ENCODE measurements around the gene ITGBL1. TPM values are rescaled to one million over a fixed set of nuclear protein-coding genes. Genes with fewer than 3 reads are reported as not detected.

Gene ITGBL1
- total RNA-seq, 3 donors from 2014 or later: 0.06 to 2.3 (median 1.1) TPM

DNA sequence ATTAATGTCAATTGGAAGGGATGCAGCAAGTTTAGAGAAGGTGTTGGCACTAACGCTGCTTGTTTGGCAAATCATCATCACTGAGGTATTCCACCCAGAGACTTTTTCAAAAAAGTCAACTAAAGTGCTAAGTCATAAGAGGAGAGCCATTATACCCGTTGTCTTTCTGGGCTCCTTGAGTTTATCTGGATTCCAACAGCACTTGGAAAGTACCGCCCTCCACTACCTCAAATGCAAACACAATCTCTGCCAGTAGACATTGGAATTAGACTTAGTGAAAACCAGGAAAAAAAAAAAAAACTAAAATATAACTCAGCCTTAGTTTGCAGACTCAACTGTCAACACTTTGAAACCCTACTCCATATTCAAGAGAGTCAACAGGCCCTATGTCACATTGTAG lies 266.0 kb downstream of the ITGBL1 start:
- intact Hi-C loops (cut with DNase I, micrococcal nuclease): no loop called here
- H3K4me3 ChIP-seq: no peak overlapping the region
- no peak for TF ChIP-seq CTCF (IDR thresholded peaks at IDR 0.05)
- H3K4me1 ChIP-seq (ENCODE audit: low read depth): no peaks in the 10 kb centered on the region
- H3K9me3 ChIP-seq: no peaks in the 10 kb centered on the region
- no peak for ATAC-seq
- H3K36me3 ChIP-seq (ENCODE audit: low read depth): no peaks in the 10 kb centered on the region
- DNase-seq: no peak

DNA sequence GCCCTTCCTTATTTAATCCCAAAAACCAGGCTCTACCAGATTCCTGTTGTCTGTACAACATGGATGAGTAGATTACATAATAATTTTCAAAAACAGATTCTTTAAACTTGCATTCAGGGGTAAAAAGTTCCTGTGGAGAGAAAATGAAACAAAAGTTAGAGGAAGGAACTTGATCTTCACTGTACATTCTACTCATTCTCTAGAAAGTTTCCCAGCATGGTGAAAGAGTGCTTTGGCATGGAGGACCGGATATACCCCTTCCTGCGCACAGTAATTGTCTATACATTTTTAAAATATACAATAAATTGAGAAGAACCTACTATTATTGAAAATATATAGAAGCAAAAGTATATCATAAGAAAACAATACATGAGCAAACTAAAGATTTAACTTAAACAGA lies 274.2 kb downstream of the ITGBL1 start:
- DNase-seq: no peak
- intact Hi-C loops (cut with DNase I, micrococcal nuclease): no loop called here
- H3K4me3 ChIP-seq: no peak overlapping the region
- no peaks in the 10 kb centered on the region for H3K9me3 ChIP-seq
- no peak for ATAC-seq
- H3K4me1 ChIP-seq (ENCODE audit: low read depth): no peaks in the 10 kb centered on the region
- no peaks in the 10 kb centered on the region for H3K36me3 ChIP-seq (ENCODE audit: low read depth)
- no peak for TF ChIP-seq CTCF (IDR thresholded peaks at IDR 0.05)

GRCh38 chr13:101727118-101727517 lies 274.6 kb downstream of the ITGBL1 start:
- TF ChIP-seq CTCF (IDR thresholded peaks at IDR 0.05): no peak
- ATAC-seq: no peak
- Histone ChIP-seq H3K4me3 (no peak overlapping the region), H3K4me1 (ENCODE audit: low read depth) (no peaks in the 10 kb centered on the region), H3K36me3 (ENCODE audit: low read depth) (no peaks in the 10 kb centered on the region), H3K9me3 (no peaks in the 10 kb centered on the region)
- intact Hi-C loops (cut with DNase I, micrococcal nuclease): no loop called here
- no peak for DNase-seq

DNA sequence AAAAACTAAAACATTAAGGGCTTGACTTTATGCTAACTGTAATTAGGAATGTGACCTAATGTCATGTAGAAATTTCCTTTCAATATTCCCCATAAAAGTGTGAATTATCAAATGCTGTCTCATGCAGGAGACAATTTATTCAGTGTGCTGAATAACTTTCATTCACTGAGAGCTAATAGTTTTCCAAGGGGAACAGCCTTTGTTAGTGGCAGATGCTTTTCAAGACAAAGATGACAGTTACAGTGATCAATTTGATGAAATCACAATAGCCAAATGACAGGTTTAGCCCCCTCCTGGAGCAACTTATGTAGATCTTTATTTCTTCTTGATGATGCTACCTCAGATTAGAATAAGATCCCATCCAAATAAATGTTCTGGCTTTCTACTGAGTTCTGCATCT lies 275.5 kb downstream of the ITGBL1 start:
- DNase-seq: no peak
- Histone ChIP-seq H3K9me3 (no peaks in the 10 kb centered on the region), H3K4me1 (ENCODE audit: low read depth) (no peaks in the 10 kb centered on the region), H3K36me3 (ENCODE audit: low read depth) (no peaks in the 10 kb centered on the region), H3K4me3 (no peak overlapping the region)
- no peak for TF ChIP-seq CTCF (IDR thresholded peaks at IDR 0.05)
- ATAC-seq: no peak
- intact Hi-C loops (cut with DNase I, micrococcal nuclease): no loop called here

DNA sequence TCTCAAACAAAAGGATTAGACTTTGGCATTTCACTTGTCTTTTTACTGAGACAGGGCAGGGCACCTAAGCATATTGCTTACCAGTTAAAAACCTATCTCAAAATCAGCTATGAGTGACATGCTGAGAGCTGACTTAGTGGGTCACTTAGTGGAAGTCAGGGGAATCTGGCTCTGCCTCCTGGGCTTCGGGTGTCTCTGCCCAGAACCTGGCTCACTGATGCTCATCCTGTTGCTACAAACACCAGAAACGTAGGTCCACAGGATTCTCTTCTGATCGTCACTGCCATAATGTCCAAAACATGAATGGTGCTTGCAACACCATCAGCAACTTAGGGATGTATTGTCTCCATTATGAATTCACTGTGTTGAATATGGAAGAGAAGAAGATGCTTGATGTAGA lies 276.1 kb downstream of the ITGBL1 start:
- no peak for TF ChIP-seq CTCF (IDR thresholded peaks at IDR 0.05)
- ATAC-seq: no peak
- no peak overlapping the region for H3K4me3 ChIP-seq
- H3K9me3 ChIP-seq: no peaks in the 10 kb centered on the region
- H3K36me3 ChIP-seq (ENCODE audit: low read depth): no peaks in the 10 kb centered on the region
- no peaks in the 10 kb centered on the region for H3K4me1 ChIP-seq (ENCODE audit: low read depth)
- DNase-seq: no peak
- intact Hi-C loops (cut with DNase I, micrococcal nuclease): no loop called here

- no peaks in the 10 kb centered on the region for H3K4me1 ChIP-seq (ENCODE audit: low read depth)
These were observed 278.0 kb downstream of the ITGBL1 start for GRCh38 chr13:101730420-101731000.

More at GRCh38 chr13:101730420-101731000, 278.0 kb downstream of the ITGBL1 start:
- no peak for TF ChIP-seq CTCF (IDR thresholded peaks at IDR 0.05)
- DNase-seq: no peak
- no peak for ATAC-seq
- no peak overlapping the region for H3K4me3 ChIP-seq
- no peaks in the 10 kb centered on the region for H3K36me3 ChIP-seq (ENCODE audit: low read depth)
- intact Hi-C loops (cut with DNase I, micrococcal nuclease): no loop called here
- H3K9me3 ChIP-seq: no peaks in the 10 kb centered on the region
